Measurements from ENCODE around the gene LRCH1.

LRCH1 gene

DNA sequence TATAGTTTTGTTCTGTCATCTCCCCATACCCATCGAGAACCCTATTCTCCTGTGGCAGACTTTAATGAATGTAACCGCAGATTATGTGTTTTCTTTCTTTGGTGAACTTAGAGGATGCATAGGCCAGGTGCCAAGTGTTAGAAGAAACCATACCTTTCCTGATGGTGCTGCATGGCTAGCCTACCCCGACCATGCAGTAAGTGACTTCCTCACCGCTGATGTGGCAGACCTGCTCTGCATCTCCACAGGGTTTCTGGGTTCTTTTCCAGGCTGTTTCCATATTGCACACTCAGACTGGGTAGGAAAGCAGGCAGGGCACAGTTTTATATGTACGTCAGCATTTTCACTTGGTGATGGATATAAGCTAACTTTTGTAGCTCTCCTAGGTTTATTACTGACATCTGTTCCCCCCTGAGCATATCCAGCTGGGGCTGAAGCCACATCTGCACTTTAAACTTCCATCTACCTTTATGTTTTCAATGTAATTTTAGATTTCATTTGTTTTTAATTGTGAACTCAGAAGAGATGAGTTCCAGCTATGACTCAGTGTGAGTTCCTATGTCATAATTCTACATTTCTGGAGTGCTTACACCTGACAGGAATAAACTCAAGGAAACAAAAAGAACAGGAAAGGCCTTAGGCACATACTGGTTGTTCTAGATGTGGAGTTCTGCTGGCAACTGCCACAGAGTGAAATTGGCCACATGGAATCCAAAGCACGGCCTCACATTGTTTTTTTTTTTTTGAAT is 42.3 kb downstream of the LRCH1 start:
- no peak for DNase-seq

DNA sequence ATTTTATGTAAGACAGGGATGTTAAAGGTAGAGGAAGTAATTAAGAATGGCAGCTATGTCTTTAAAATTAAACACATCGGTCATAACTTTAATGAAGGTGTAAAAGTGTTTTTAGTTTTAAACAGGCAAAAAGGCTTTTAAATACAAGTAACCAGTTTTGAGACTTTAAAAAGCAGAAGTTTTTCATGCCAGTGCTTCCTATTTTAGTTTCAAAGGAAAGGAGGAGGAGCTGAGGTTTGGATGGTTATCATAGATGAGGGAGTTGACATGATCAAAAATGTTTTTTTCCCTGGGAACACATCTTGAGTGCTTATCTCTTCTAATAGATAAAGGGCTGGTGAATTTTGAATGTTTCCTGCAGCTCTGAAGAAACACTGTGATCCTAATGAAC is 42.9 kb downstream of the LRCH1 start:
- DNase-seq, result no peak

DNA sequence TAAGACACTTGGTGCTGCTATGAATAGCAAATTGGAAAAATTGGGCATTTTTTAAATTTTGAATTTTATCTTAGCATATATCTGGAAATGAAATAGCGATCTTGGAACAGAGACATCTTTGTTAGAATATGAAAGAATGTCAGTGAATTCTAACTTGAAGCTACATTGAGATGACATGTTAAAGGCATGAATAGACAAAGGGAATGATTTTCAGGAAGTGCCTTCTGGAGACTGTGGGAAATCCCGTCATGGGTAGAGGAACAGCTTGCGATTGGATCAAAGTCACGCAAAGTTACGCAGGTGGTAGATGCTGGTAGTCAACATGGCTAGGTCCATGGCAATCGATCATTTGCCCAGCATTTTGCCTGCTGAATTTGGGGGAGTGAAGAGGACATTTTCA is 43.5 kb downstream of the LRCH1 start:
- no peak for DNase-seq

DNA sequence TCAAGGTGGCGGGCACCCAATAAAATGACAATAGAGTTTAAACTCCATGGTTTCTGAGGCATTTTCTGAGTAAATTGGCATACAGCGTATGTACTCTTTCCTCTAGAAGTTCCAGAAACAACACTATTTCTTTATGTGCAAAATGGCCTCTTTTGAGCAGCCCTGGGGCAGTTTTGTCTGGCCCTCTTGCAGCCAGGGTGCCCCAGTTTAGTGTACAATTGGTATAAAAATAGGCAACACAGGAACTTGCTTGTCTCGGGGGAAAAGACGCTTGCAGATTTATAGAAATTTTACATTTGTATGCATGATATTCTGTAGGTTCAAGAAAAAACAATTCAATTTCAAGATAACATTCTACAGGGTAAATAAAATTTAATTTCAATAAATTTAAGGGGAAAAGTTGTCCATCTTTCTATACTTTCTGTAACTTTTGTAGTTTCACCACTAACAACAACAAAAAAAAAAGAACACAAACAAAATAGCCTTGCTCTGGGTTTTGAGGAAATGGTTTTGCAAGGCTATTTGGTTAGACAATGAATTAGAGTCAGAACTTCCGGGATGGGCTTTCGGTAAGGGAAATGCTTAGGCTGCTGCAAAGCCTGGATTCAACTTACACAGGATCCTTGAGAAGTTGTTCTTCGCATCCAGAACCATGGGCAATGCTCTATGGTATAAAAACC is 45.3 kb downstream of the LRCH1 start:
- no peak for DNase-seq

DNA sequence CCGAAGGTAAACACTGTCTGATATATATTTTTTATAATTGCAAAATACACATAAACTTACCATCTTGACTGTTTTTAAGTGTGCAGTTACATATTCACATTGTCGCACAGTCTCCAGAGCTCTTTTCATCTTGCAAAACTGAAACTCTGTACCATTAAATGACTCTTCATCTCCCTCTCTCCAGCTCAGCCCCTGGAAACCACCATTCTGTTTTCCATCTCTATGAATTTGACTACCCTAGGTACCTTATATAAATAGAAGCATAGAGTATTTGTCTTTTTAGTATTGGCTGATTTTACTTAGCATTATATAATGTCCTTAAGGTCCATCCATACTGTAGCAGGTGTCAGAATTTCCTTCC is 45.8 kb downstream of the LRCH1 start:
- no peak for DNase-seq

DNA sequence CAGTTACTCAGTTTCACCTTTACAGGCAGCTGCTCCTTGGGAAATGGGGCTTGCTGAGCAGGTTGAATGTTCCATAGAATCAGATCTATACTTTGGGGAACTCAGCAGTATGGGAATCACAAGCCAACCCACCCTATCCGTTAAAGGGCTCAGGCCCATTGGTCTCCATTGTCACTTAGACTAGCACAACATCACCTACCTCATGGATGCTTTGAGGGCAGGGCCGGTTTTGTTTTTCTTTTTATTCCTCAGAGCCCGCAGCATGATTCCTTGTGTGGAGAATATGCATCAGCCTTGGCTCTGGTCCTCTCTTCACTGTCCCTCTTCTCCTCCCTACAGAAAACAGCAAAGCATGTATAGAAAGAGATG is 48.0 kb downstream of the LRCH1 start:
- no peak for DNase-seq

DNA sequence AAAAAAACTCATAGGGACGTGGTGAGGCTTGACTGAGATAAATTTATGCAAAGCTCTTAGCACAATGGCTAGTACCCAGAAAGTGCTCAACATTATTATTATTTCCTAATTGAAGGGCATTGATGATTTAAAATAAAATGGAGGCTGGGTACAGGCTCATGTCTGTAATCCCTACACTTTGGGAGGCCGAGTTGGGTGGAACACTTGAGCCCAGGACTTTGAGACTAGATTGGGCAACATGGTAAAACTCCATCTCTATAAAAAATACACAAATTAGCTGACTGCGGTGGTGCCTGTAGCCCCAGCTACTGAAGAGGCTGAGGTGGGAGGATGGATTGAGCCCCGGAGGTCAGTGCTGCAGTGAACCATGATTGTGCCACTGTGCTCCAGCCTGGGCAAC is 49.6 kb downstream of the LRCH1 start:
- DNase-seq, result no peak

DNA sequence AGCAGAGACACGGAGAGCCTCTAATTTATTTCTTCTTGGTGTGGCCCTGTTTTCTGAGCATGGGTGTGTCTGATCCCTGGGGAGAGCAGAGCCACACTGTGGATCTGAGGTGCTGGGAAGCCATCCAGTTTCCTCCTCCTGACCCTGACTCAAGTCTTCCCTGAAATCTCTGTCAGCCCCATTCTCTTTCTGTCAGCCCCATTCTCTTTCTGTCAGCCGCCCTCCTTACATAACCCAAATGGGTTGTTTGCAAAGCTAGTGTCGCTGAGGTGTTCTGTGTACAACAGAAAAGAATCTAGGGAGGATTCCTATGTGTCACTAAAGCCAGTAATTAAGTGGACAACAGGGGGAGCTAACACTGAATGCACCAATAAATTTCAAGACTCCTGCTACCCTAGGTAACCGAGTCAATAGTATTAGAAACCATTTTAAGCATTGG is 50.2 kb downstream of the LRCH1 start:
- DNase-seq, result no peak

DNA sequence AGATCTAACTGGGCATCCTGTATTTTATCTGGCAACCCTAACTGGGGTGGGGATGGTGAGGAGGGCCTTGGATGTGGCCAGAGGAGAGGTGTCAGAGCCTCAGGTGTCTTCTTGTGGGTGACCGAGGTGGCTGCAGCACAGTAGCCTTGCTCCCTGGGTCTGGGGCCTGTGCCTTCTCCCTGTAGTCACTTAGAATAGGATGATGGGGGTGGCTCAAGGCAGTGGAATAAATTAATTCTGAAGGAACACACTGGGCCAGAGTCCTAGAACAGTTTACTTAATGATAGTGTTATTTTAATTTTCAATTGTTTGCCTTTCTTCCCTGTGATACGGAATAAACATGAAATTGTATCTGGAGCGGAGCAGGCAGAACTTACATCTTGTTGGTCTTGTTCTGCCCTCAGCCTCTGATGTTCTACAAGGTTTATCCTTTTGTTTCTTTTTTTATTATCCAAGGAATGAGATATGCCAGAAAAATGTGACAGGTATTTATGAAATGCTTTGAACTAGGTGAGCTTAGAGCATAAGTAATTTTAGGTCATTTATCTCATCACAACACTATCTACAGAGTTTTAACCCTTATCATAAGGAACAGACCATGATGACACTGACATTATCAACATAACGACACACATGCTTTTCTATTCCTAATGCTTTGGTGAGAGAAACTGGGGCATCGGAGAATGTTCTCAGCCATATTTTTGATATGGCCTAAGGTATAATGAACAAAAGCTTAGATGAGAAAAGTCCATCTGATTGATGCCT is 51.4 kb downstream of the LRCH1 start:
- no peak for DNase-seq

DNA sequence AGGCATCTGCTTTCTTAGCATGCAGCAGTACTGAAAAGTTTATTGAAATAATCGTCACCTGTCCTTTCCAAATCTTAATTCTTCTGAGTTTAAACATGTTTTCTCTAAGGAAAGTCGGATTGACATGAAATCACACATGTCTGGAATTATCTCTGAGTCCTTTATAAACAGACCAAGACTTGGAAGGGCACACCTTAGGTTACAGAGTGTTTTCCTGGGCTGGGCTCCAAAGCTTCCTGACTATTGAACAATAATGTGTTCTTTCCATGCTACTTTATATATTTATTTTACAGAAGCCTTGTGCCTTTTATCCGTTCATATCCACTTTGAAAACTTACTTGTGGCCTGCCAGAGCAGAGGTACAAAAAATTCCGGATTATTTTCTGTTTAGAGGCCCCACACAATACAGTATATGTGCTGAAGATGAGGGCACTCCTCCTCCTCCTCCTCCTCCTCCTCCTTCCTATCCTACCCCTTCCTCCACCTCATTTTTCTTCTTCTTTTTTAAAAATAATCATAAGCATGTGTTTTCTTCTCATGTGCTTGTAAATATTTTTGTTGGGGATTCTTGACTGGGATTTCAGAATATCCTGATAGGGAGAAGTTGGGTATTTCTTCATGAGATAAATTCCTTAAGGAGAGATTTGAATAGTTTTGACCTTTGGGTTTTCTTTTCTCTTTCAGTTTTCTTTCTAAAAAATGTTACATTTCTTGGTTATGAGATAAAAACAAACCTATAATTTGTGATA is 52.3 kb downstream of the LRCH1 start:
- no peak for DNase-seq

DNA sequence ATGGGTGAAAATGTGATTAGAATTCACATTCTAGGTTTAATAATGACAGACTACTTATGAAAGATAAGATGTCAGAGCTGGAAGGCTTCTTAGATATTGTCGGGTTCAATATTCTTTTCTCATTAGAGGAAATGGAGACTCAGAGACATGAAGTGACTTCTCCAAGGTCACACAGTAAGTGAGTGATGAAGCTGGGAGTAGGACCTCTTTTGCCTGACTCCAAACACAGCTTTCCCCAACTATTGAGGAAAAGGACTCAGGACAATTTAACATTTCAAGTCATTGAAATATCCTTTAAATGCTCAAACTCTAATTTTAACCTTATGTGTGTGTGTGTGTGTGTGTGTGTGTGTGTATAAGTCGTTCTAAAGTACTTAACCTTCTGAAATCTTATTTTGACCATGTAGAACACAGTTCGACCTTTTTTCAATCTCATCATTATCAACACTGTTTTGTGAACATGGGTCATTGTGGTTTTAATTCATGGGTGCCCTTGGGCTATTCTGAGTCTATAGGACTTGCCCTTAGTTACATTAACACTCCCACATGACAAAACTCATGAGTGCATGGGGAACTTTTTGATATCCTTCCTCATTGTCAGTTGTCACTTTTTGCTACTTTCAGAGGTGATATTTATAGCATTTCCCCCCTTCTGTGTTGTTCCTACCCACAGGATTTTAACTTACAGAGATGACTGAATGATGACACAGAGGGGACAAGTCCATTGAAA is 53.0 kb downstream of the LRCH1 start:
- no peak for DNase-seq

DNA sequence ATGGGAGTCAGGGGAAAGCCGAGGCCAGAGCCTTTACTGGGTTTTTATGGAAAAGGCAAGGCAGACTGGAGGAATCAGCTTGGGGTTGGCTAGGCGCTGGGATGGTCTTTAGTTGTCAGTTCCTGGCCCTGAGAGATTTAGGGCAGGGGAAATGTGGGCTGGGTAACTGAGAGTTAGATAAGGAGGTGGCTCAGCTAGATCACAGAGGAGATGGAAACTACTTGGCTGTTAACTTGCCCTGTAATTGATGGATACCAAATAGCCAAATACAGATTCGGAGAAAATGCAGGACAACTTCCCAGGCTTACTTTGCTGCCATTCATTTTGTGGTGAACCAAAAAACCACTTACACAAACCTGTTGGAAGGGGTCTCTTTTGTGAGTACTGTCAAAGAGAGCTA is 54.0 kb downstream of the LRCH1 start:
- DNase-seq, result no peak

DNA sequence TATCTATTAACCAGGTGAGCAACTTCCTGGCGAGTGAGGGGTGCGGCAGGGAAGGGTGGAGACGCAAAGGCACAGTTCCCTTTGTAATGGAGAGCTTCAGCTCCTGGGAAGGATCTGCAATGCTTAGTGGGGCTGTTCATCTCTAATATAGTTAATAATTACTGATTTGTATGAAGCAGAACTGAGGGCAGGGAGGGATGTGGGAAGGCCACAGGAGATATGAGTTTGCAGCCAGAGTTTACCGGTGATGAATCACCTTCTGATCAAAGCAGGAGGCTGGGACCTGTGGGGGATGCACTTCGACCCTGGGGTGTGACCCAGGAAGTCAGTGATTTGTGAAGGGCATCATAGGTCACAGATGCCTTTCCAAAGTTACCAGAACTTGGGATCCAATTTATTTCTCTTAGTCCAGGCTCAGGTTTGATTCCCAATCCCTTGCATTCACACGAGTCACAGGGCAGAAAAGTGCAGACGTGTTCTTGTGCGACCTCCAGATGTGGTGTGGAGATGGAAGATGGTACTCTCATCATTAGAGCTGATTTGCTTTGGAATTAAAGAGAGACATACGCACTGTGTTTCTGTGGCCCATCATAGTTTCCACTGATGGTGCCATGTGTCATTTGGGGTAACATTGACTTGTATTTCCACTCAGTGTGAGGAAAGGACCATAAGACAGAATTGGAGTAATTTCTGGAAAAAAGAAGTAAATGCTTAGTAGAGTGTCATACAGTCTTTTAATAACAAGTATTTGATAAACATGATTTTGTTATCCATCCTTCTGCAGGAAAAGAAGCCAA is 55.0 kb downstream of the LRCH1 start:
- DNase-seq, result no peak

DNA sequence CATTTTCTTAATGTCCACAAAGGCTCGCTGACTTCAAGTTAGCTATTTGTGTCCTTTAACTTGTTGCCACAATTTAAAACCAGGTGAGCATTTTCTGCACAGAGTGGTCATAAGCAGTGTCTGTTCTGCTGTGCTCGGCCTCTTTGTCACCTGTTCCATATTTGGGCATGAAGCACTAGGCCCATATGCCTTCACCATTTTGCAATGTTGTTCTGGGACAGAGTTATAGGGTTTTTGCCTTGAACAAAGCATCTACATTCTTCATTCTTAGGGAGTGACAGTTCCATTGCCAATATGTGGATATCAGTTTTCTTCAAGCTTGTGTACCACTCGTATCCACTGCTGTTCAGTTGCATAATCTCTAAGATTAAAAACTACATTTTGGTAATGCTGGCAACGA is 56.1 kb downstream of the LRCH1 start:
- DNase-seq, result no peak

DNA sequence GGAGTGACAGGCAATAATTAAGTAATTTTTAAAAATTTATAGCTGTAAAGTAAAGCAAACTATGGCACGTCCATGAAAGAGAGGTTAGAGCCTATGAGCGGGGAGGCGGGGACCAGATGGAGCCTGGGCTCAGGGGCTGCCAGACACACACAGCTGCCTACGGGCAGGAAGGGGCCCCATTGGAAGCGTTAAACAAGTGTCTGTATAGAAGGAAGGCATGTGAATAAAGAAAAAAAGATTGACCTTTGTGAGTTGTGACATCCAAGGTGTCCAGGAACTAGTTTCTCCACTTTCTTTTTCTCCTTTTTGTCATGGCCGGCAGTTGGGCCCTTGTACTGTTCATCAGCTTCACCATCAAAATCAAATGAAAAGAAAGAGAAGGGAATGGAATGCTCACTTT is 56.8 kb downstream of the LRCH1 start:
- DNase-seq, result no peak

DNA sequence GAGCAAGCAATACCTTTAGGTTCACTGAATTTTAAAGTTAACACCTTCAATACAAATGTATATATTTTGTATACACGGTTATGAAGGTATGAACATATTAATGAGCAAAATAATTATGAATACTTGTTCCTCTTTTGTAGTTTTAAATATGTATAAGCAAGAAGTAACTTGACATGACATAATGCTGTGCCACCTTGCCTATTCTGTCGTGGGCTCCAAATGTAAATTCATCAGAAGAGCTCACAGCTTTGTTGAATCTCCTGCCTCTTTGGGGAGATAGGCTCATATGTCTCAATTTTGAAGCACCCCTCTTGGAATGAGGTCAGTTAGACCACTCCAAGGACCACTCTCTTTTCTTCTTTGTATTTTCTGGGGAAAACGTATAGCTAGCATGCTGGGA is 59.3 kb downstream of the LRCH1 start:
- DNase-seq, result no peak

DNA sequence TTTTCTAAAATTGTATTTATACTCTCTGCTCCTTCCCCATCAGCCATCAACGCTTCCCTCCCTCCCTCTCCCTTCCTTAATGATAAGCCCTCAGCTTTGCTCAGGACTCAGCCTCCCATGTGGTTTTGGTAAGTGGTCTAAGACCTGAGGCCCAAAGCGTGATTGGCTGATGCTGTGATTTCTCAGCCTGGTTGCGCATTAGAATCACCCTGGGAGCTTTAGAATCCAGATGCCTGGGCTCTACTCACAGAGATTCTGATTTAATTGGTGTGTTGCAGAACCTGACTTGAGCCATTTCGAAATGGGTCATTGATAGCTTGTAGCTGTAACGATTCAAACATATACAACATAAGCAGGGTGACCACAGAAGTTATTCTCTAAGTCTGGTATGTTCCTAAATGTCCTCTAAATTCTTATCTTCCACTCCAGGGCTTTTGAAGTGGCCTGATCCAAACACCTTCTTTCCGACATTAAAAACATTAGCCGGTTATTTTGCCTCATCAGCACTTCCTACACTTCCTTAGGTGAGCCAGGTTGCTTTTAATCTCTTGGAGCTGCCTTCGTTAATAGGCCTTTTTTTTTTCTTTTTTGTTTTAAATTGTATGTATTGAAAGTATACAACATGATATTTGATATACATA is 60.6 kb downstream of the LRCH1 start:
- no peak for DNase-seq

DNA sequence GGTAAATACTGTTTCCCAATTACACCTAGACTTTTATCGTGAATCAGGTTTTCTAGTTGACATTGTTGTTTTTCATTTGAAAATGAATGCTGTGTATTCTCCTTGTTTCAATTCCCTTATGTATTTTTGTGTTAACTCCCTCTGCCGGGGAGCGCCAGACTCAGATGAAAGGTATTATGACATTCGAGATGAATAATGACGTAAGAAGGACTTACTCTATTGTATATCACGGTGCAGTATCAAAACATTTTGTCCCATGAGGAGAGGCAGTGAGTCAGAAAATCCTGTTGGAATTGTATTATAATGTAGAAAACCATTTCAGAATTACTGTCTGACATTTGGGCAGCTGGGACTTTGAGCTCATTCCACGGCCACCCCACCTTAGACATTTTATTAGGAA is 61.6 kb downstream of the LRCH1 start:
- DNase-seq, result no peak

DNA sequence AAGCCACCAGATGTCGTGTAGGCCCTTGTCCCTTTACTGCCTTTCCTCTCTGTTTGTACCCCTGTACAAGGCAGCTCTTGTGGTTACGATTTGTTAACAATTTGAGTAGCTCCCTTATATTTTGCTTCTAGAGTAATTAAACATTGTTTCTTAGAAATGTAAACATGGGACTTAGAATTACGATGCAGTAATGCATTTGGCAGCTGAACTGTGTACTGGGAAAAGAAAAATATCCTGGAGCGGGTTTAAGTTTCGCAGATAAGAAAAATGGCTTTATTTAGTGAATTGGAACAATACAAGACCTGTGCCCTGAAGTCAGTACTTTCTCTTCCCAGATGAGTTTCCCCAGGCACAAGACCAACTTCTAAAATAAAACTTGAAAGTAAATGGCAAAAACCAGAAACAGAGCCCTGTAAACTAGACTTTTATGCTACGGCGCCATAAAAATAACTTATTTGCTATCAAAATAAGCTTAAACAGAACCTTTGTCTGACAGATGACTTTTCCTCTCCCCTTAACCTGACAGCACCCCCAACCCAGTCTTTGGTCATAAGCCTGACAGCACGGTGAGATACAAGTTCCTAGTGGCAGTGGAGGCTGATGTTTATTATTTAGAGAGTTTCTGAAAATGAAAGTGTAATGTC is 63.0 kb downstream of the LRCH1 start:
- no peak for DNase-seq

DNA sequence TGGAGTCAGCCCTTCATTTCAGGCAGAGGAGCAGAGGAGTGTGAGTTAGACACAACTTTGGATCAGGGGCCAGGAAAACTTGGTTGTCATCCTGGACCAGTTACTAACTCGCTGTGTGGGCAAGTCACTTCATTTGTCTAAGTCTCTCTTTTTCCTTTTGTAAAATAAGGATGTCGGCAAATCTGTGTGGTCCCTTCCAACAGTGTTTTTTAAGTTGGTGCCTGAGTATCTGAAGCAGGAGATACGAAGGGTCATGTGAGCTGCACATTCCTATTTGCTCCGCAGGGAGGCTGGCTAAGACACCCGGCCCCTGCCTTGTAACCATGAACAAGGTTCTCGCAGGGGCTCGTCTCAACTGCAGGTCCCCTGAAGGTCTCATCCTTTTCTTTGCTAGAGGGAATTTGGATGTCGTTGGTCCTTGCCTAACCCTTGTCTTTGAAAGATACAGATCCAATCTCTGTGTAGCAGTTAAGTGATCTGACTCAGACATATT is 64.3 kb downstream of the LRCH1 start:
- DNase-seq, result no peak

DNA sequence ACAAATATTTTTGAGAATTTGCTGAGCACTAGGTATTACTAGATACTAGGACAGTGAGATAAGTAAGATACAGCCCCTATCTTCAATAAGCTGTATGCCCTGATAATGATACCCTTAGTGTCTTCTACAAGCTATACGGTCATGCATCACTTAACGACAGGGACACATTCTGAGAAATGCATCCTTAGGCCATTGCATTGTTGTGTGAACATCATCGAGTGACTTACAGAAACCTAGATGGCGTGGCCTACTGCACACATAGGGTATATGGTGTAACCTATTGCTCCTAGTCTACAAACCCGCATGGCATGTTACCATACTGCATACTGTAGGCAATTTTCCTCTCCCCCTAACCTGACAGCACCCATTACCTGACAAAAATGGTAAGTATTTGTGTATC is 64.9 kb downstream of the LRCH1 start:
- DNase-seq, result no peak

Measured in NCI-H146 (cell line).